SW 1271 (cell line): Measurements from ENCODE around the gene DMTF1.
"Not testable (repeated sequence)": the region's sequence is repeated elsewhere in the genome, so short reads cannot be mapped to it uniquely, and the experiment has no call there.

ENCODE experiments used
- DNase-seq, 2 experiments: peaks; one replicate each; lab custom pipeline; 2025; lab: John Stamatoyannopoulos, UW

DMTF1 gene, protein sequence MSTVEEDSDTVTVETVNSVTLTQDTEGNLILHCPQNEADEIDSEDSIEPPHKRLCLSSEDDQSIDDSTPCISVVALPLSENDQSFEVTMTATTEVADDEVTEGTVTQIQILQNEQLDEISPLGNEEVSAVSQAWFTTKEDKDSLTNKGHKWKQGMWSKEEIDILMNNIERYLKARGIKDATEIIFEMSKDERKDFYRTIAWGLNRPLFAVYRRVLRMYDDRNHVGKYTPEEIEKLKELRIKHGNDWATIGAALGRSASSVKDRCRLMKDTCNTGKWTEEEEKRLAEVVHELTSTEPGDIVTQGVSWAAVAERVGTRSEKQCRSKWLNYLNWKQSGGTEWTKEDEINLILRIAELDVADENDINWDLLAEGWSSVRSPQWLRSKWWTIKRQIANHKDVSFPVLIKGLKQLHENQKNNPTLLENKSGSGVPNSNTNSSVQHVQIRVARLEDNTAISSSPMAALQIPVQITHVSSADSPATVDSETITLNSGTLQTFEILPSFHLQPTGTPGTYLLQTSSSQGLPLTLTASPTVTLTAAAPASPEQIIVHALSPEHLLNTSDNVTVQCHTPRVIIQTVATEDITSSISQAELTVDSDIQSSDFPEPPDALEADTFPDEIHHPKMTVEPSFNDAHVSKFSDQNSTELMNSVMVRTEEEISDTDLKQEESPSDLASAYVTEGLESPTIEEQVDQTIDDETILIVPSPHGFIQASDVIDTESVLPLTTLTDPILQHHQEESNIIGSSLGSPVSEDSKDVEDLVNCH

GRCh38 chr7:87152112-87152896 is at the start of gene DMTF1:
Gene DMTF1 (plus strand): TSS chr7:87152453. CDS start chr7:87164942, 12,489 bp downstream.
- DNase-seq: peak; percentile 91 to 92

DNA sequence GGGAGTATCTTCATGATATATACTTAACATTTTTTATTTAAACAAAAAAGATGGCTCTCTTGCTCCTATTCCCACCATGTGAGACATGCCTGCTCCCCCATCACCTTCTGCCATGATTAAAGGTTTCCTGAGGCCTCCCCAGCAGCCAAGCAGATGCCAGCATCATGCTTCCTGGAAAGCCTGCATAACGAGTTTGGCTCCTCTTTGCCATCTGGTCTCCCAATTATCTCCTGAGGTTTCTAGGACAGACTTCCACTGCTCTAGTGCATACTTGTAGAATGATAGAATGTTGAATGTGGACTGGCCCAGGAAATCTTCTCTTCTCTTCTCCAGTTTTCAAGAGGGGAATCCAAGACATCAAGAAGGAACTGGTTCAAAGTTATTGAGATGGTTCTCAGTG is 46.9 kb upstream of the DMTF1 start:
- no peak for DNase-seq

GRCh38 chr7:87106974-87107612 is 45.2 kb upstream of the DMTF1 start:
- DNase-seq: no peak

GRCh38 chr7:87107949-87108776 is 44.1 kb upstream of the DMTF1 start:
- DNase-seq: no peak

- DNase-seq: no peak
Measured at GRCh38 chr7:87110778-87111177, 41.5 kb upstream of the DMTF1 start.

DNA sequence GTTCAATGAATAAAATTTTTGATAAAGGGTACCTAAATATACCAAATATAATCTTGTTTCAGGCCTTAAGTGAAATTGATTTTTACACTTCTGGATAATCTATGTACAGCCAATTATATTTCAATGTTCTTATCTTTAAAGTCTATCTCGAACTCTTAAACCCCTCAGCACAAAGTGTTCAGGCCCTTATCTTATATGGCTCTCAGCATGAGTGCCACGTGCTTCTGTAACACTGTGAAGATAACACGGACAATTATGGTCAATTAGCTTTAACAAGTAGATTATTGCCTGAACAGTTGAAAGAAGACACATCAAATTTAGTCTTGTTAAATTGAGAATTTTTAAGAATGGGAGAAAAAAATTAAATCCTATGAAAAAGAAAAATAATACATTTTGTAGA is 40.4 kb upstream of the DMTF1 start:
- DNase-seq: no peak

DNA sequence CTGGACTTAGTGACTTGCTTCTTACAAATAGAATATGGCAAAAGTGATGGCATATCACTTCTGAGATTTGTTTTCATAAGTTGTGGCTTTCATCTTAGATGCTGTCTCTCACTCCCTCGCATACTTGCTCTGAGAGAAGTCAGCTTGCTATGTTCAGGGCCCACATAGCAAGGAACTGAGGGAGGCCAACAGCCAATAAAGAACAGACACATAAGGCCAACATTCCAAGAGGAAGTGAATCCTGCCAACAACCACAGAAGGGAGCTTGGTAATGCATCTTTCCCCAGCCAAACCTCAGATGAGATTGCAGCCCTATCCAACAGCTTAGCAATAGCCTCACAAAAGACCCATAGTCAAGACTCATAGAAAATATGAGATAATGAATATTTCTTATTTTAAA is 39.2 kb upstream of the DMTF1 start:
- no peak for DNase-seq

DNA sequence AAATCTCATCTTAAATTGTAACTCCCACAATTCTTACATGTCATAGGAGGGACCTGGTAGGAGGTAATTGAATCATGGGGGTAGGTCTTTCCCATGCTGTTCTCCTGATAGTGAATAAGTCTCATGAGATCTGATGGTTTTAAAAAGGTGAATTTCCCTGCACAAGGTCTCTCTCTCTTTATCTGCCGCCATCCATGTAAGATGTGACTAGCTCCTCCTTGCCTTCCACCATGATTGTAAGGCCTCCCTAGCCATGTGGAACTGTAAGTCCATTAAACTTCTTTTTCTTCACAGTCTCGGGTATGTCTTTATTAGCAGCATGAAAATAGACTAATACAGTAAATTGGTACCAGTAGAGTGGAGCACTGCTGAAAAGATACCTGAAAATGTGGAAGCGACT is 38.3 kb upstream of the DMTF1 start:
- DNase-seq: not testable (repeated sequence)

- not testable (repeated sequence) for DNase-seq
Measured at GRCh38 chr7:87115772-87116171, 36.5 kb upstream of the DMTF1 start.

DNA sequence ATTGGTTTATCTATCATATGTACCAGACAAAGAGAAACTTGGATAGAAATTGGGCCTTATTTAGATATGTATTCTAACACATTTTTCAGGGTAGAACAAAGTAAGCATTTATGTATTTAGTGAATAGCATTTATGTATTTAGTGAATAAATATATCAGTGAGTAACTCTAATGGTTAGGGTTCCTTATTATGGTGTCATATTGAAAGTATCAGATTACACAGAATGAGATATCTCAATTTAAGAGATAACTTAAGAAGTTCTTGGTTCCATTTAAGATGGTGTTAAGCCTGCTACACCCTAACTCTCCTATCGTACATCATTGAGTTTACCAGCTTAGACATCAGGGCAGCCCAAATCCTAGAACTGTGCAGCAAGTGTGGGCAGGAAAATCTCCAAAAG is 35.9 kb upstream of the DMTF1 start:
- no peak for DNase-seq

GRCh38 chr7:87119581-87119980 is 32.7 kb upstream of the DMTF1 start:
- DNase-seq: no peak

- no peak for DNase-seq
Measured at GRCh38 chr7:87123105-87123504, 29.1 kb upstream of the DMTF1 start.

DNA sequence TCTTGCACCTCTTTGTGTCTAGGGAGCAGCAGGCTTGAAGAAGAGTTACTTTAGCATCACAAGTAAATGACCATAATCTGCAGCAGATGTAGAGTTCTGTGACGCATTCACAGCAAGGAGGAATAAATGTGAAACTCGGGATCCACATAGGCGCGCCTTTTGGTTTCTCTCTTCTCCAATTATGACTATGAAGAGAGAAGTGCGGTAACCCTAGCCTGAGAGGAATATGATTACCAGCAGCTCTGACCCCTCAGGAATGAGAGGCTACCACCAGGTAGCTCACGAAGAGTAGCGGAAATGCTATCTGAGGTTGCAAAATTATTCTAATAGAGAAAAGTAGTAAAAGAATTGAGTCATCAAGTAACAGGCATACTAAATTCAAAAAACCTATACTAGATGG is 25.2 kb upstream of the DMTF1 start:
- no peak for DNase-seq

GRCh38 chr7:87128861-87129267 is 23.4 kb upstream of the DMTF1 start:
- no peak for DNase-seq

DNA sequence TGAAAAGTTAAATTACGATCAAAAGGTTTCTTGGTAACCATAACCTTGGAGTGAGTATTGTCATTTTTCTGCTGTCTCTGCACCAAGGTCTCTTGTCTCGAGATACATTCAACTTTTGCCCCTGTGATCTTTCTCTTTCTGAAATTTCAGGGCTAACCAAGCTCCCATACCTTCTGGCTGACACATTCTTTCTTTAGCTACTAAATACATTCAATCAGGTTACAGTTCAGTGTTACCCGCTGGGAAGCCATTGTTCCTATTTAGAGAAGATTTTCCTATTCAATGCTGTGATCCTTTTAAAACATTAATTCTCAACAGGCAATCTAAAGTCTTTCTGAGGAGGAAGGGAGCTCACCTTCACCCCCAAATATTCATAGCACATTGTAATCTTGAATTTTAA is 22.9 kb upstream of the DMTF1 start:
- DNase-seq: no peak

DNA sequence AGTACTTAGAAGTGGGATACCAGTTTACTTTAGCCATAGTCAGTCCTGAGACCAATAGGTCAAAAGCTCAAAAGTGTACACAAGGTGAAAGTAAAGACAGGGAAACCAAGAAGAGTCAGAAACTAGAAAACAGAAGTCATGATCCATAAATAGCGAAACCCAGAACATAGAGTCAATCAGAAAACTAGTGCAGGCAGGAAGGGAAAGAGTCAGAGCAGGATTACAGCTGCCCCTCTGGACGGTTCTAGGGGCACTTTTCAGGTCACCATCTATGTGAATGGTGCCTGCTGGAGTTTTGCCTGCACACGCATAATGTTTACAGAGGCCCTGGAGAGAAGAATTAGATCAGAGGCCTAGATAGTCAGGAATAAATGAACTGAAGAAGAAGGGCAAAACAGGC is 22.4 kb upstream of the DMTF1 start:
- no peak for DNase-seq

DNA sequence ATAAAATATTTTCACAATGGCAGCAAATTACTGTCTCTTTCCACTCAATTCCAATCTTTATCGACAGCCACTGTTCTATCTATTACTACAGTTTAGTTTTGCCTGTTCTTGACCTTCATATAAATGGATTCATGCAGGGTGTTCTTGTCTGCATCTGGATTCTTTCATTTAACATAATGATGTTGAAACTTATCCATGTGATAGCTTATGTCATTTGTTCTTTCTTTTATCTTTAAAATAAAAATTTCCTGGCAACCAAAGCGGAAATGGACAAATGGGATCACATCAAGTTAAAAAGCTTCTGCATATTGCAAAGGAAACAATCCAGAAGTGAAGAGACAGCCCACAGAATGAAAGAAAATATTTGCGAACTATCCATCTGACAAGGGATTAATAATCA is 20.5 kb upstream of the DMTF1 start:
- DNase-seq: no peak

DNA sequence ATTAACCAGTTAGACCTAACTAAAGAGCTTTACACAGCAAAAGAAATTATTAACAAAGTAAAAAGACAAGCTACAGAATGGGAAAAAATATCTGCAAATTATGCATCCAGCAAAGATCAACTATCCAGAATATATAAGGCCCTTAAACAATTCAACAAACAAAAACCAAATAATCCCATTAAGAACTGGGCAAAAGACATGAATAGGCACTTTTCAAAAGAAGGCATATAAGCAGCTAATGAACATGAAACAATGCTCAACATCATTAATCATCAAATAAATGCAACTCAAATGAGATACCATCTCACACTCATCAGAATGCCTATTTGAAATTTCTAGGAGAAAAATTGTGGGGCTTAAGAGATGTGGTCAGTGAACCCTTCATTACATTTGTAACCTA is 15.0 kb upstream of the DMTF1 start:
- DNase-seq: no peak

- no peak for DNase-seq
Measured at GRCh38 chr7:87139514-87139913, 12.7 kb upstream of the DMTF1 start.

GRCh38 chr7:87140271-87140748 is 11.9 kb upstream of the DMTF1 start:
- no peak for DNase-seq

GRCh38 chr7:87144173-87144657 is 8.0 kb upstream of the DMTF1 start:
- no peak for DNase-seq
